Endothelial cell of umbilical vein (primary cell): ENCODE measurements around the gene PSME3.

Experiments used
- EZH2 ChIP-seq: IDR thresholded peaks from 2 replicates; pipeline ENCODE4 v1.6.1; 2012; ENCODE audit warnings: borderline replicate concordance, low read depth, mild to moderate bottlenecking, moderate library complexity, low read length, inconsistent platforms; ENCODE audit not compliant: severe bottlenecking
- JUN ChIP-seq: IDR thresholded peaks from 2 replicates; pipeline ENCODE4 v1.6.1; 2011; ENCODE audit warnings: borderline replicate concordance, low read depth; ENCODE audit not compliant: insufficient read length, insufficient read depth
- POLR2AphosphoS5 ChIP-seq: IDR thresholded peaks from 2 replicates; pipeline ENCODE4 v1.6.1; 2012; ENCODE audit warnings: low read depth, mild to moderate bottlenecking, control low read depth, low read length, moderate library complexity; ENCODE audit not compliant: insufficient read depth
- TF ChIP-seq, protein P1 (sequence below), 2 donors: IDR thresholded peaks; 1 replicate in 1 of 2; 2 replicates in 1 of 2; pipeline ENCODE4 v1.5.1; 2011; ENCODE audit warnings: low read length in 2 of 2, mild to moderate bottlenecking in 2 of 2, moderate library complexity in 2 of 2, control low read depth in 1 of 2, inconsistent platforms in 1 of 2, low read depth in 1 of 2; ENCODE audit not compliant: insufficient read depth in 1 of 2; ENCODE audit errors: extremely low read depth in 1 of 2

DNA sequence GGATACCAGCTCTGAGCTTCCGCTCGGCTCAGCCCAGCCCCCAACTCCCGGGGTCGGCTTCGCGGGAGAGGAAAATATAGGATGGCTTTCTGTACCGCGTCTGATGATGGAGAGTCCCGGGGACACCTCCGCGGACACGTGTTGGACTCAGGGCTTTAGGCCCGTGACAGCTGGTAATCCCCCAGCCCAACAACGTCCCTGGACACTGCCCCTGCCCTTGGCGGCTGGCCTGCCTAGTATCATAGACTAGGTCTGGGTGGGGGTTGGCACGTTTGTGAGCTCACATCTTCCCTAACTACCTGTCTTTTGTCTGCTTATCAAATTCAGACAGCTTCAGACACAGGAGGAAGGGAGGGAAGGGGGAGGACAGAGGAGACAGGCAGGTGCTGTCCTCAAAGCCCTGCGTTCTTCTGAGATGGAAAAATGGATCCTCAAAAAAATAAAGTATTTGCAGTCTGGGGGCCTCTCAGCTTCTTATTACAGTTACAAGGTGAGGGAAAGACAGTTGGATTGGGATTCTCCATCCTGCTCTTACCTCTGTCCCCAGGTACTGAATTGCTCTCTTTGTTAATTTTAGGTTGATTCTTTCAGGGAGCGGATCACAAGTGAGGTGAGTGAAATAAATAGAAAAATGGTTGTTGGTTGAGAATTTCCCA lies 698 bp downstream of the PSME3 start:
- TF ChIP-seq POLR2AphosphoS5 (no peak), EZH2 (no peak), JUN (no peak)
- TF ChIP-seq, protein P1, sequence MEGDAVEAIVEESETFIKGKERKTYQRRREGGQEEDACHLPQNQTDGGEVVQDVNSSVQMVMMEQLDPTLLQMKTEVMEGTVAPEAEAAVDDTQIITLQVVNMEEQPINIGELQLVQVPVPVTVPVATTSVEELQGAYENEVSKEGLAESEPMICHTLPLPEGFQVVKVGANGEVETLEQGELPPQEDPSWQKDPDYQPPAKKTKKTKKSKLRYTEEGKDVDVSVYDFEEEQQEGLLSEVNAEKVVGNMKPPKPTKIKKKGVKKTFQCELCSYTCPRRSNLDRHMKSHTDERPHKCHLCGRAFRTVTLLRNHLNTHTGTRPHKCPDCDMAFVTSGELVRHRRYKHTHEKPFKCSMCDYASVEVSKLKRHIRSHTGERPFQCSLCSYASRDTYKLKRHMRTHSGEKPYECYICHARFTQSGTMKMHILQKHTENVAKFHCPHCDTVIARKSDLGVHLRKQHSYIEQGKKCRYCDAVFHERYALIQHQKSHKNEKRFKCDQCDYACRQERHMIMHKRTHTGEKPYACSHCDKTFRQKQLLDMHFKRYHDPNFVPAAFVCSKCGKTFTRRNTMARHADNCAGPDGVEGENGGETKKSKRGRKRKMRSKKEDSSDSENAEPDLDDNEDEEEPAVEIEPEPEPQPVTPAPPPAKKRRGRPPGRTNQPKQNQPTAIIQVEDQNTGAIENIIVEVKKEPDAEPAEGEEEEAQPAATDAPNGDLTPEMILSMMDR (IDR thresholded peaks at IDR 0.05; ENCODE audit: extremely low read depth in 1 of 2, insufficient read depth in 1 of 2, low read depth in 1 of 2, low read length in 2 of 2): no peak
